Suprapubic skin (tissue), 4 donors: ENCODE measurements around the gene UXS1. TPM values are rescaled to one million over a fixed set of nuclear protein-coding genes. Genes with fewer than 3 reads are reported as not detected.
"Not testable (repeated sequence)": the region's sequence is repeated elsewhere in the genome, so short reads cannot be mapped to it uniquely, and the experiment has no call there.

Experiments
- DNase-seq, 2 donors: peaks; one replicate each; pipeline ENCODE4 v3.0.0-alpha.2; 2019; ENCODE audit warnings: low spot score in 2 of 2
- H3K27ac ChIP-seq: fragments of 200-600 bp; sonication (generic); one replicate; pipeline ENCODE4 v1.5.1; 2019
- H3K27me3 ChIP-seq: fragments of 200-600 bp; sonication (generic); one replicate; pipeline ENCODE4 v1.5.1; 2019
- H3K36me3 ChIP-seq: fragments of 200-600 bp; sonication (generic); one replicate; pipeline ENCODE4 v1.5.1; 2019
- H3K4me1 ChIP-seq: fragments of 200-600 bp; sonication (generic); one replicate; pipeline ENCODE4 v1.5.1; 2019
- H3K4me3 ChIP-seq: fragments of 200-600 bp; sonication (generic); one replicate; pipeline ENCODE4 v1.5.1; 2019; ENCODE audit warnings: mild to moderate bottlenecking
- H3K9me3 ChIP-seq: fragments of 200-600 bp; sonication (generic); one replicate; pipeline ENCODE4 v1.5.1; 2019
- EP300 ChIP-seq: sonication (generic); formaldehyde crosslinking; IDR thresholded peaks from one replicate; pipeline ENCODE4 v1.6.1; 2017; ENCODE audit warnings: antibody characterized with exemption
- POLR2A ChIP-seq, 2 donors: fragments of 450-650 bp; IDR thresholded peaks; one replicate each; pipeline ENCODE4 v1.6.1; 2017; ENCODE audit warnings: antibody characterized with exemption in 2 of 2, mild to moderate bottlenecking in 2 of 2, moderate library complexity in 2 of 2
- POLR2AphosphoS5 ChIP-seq, 3 donors: sonication (generic); formaldehyde crosslinking; IDR thresholded peaks; one replicate each; pipeline ENCODE4 v1.6.1; 2017; ENCODE audit warnings: antibody characterized with exemption in 3 of 3
- WGBS: methylation state at CpG from one replicate; pipeline ENCODE4 v1.1.5; 2018; 5-methylcytosine and 5-hydroxymethylcytosine counted together
- total RNA-seq, 4 donors: library from RNA; depleted of rRNA; stranded (reverse); fragments of >200 nt; gene quantifications; one replicate each; pipeline ENCODE4 v1.1.0, GENCODE V29; 2016
- TF ChIP-seq, protein P1 (sequence below), 2 donors: fragments of 200-600 bp in 1 of 2; fragments of 450-650 bp in 1 of 2; sonication (generic) in 1 of 2; IDR thresholded peaks; one replicate each; pipeline ENCODE4 v1.5.1; 2016 to 2019; ENCODE audit warnings: antibody characterized with exemption in 2 of 2, mild to moderate bottlenecking in 1 of 2, moderate library complexity in 1 of 2

UXS1 gene
- total RNA-seq, 4 donors from 2014 or later, result 24.6 to 73.3 (median 58.7) TPM

DNA sequence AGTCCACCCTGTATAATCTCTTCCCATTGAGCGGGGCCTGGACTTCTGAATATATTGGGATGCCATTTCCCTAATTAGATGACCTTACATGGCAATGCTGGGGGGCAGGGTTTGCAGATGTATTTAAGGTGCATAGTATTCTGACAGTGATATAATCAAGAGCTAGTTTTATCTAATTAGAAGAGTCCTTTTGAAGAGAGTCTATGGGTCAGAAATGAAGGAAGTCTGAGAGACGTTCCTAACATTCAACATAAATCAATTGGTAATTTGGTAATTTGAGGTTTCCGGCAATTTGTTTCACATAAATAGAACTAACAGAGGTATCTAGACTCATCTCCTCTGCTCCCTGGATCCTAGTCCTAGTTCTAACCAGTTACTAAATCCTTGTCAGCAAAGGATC lies 25.7 kb upstream of the UXS1 start:
- no peak overlapping the region for H3K4me3 ChIP-seq
- H3K27ac ChIP-seq, result no peak overlapping the region
- DNase-seq, result no peak
- no peaks in the 10 kb centered on the region for H3K27me3 ChIP-seq
- no peaks in the 10 kb centered on the region for H3K4me1 ChIP-seq
- no peak for TF ChIP-seq POLR2A (IDR thresholded peaks at IDR 0.05)
- TF ChIP-seq, protein P1, sequence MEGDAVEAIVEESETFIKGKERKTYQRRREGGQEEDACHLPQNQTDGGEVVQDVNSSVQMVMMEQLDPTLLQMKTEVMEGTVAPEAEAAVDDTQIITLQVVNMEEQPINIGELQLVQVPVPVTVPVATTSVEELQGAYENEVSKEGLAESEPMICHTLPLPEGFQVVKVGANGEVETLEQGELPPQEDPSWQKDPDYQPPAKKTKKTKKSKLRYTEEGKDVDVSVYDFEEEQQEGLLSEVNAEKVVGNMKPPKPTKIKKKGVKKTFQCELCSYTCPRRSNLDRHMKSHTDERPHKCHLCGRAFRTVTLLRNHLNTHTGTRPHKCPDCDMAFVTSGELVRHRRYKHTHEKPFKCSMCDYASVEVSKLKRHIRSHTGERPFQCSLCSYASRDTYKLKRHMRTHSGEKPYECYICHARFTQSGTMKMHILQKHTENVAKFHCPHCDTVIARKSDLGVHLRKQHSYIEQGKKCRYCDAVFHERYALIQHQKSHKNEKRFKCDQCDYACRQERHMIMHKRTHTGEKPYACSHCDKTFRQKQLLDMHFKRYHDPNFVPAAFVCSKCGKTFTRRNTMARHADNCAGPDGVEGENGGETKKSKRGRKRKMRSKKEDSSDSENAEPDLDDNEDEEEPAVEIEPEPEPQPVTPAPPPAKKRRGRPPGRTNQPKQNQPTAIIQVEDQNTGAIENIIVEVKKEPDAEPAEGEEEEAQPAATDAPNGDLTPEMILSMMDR (IDR thresholded peaks at IDR 0.05), result no peak
- TF ChIP-seq EP300, result no peak
- no peak for TF ChIP-seq POLR2AphosphoS5 (IDR thresholded peaks at IDR 0.05)
- H3K9me3 ChIP-seq, result no peaks in the 10 kb centered on the region
- WGBS, result 77% methylated on average over 3 of the region's 3 CpGs
- no peaks in the 10 kb centered on the region for H3K36me3 ChIP-seq

DNA sequence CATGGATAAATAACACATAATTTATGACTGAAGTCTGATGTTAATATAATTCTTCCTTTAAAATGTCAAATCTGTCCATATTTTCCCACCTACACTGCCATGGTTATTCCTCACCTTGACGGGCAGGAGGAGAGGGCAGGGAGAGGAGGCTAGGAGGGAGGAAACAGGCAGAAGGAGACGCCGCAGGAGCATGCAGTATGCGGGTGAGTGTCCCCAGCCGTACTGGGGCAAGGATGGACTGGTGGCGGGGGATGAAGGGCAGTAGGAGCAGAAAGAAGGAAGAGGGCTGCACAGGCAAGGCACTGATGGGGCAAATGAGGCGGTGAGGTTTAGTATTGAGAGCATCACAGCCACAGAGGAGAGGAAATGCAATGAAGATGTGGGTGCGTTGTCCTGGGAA lies 25.1 kb upstream of the UXS1 start:
- H3K27ac ChIP-seq, H3K4me1 ChIP-seq, H3K36me3 ChIP-seq, H3K9me3 ChIP-seq, DNase-seq, H3K4me3 ChIP-seq, H3K27me3 ChIP-seq: not testable (repeated sequence)
- WGBS, result 86% methylated on average over 8 of the region's 8 CpGs

DNA sequence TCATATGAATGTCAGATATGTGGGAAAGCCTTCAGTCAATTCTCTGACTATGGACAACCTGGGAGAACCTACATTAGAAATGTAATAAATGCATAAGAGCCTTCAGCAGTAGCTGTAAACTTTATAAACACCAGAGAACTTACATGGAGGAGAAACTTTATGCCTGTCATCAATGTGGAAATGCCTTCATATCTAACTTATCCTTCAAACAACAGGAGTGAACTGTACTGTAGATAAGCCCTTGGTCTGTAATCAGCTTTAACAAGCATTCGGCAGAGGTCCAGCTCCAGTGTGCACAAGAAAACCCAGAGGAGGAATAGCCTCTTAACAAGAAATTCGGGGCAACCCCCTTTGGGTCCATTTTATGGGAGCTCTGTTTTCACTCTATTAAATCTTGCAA lies 14.8 kb upstream of the UXS1 start:
- no peak for DNase-seq
- H3K27ac ChIP-seq, result no peak overlapping the region
- 84% methylated on average over 2 of the region's 2 CpGs for WGBS
- no peak for TF ChIP-seq POLR2AphosphoS5 (IDR thresholded peaks at IDR 0.05)
- TF ChIP-seq, protein P1 (IDR thresholded peaks at IDR 0.05), result no peak
- no peak for TF ChIP-seq EP300
- no peak for TF ChIP-seq POLR2A (IDR thresholded peaks at IDR 0.05)
- no peaks in the 10 kb centered on the region for H3K36me3 ChIP-seq
- no peaks in the 10 kb centered on the region for H3K9me3 ChIP-seq
- H3K4me1 ChIP-seq, result no peaks in the 10 kb centered on the region
- H3K4me3 ChIP-seq, result no peak overlapping the region
- H3K27me3 ChIP-seq, result no peaks in the 10 kb centered on the region

DNA sequence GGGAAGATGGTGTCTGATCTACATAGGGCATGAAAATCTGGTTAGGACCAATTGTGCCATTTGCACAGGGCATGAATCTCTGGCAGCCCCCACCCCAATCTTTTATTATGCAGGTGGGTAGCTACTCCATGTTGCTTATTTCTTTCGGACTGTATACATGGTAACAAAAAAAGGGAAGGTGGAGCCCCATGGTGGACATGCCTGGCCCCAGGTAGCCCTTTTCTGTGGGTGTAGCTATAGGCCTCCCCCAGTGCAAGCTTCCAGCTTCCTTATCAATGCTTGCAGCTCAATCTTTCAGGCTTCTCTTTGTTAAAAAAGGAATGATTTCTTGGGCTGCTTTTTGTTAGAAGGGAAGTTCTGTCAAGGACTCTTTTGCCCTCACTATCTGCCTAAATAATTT lies 14.3 kb upstream of the UXS1 start:
- TF ChIP-seq, protein P1 (IDR thresholded peaks at IDR 0.05), result no peak
- Histone ChIP-seq H3K27ac (no peak overlapping the region), H3K4me1 (no peaks in the 10 kb centered on the region), H3K27me3 (no peaks in the 10 kb centered on the region), H3K36me3 (no peaks in the 10 kb centered on the region), H3K9me3 (no peaks in the 10 kb centered on the region), H3K4me3 (no peak overlapping the region)
- DNase-seq, result no peak
- WGBS, result 89% methylated on average over 1 of the region's 1 CpG

DNA sequence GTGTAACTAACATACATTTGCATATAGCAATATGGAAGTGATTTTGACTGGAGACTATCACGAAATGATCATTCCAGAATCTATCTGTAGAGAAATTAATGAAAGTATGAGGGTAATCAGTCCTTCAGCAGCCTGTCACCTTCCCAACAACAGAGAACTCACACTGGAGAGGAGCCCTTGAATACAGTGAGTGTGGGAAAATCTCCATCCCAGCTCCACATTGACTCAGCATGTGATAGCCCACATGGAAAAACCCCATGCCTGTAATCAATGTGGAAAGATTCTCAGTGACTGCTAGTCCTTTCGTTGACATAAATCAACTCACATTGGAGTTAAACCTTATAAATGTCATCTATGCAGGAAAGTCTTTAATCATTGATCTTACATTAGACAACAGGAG lies 13.1 kb upstream of the UXS1 start:
- Histone ChIP-seq H3K4me3 (no peak overlapping the region), H3K9me3 (no peaks in the 10 kb centered on the region), H3K27me3 (no peaks in the 10 kb centered on the region), H3K4me1 (no peaks in the 10 kb centered on the region), H3K36me3 (no peaks in the 10 kb centered on the region), H3K27ac (no peak overlapping the region)
- DNase-seq, result no peak
- TF ChIP-seq, protein P1 (IDR thresholded peaks at IDR 0.05), result no peak
- TF ChIP-seq EP300 (no peak), POLR2A (IDR thresholded peaks at IDR 0.05) (no peak), POLR2AphosphoS5 (IDR thresholded peaks at IDR 0.05) (no peak)
- 88% methylated on average over 2 of the region's 2 CpGs for WGBS

DNA sequence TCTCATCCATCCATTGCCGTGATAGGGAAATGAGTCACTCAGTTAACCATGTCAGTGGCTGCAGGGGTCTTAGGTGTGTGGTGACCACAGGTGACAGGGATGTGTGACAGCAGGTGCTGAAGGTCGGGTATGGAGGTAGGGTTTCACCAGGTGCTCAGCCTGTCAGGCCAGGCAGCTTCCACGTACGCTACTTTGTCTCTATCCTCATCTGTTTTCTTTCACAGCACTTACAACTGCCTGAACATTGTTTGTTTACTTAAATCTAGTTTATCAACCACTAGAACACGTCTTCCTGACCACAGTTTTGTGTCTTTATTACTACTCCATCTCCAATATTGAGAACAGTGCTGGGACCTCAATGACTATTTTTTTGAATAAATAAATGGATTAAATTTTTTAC lies 11.4 kb upstream of the UXS1 start:
- DNase-seq, result no peak
- H3K27ac ChIP-seq, result no peak overlapping the region
- H3K36me3 ChIP-seq, result no peaks in the 10 kb centered on the region
- TF ChIP-seq POLR2A (IDR thresholded peaks at IDR 0.05), result no peak
- TF ChIP-seq, protein P1 (IDR thresholded peaks at IDR 0.05), result no peak
- no peak for TF ChIP-seq EP300
- no peak for TF ChIP-seq POLR2AphosphoS5 (IDR thresholded peaks at IDR 0.05)
- H3K4me3 ChIP-seq, result no peak overlapping the region
- whole genome bisulfite sequencing, result 65% methylated on average over 4 of the region's 5 CpGs
- H3K27me3 ChIP-seq, result no peaks in the 10 kb centered on the region
- H3K4me1 ChIP-seq, result no peaks in the 10 kb centered on the region
- no peaks in the 10 kb centered on the region for H3K9me3 ChIP-seq

DNA sequence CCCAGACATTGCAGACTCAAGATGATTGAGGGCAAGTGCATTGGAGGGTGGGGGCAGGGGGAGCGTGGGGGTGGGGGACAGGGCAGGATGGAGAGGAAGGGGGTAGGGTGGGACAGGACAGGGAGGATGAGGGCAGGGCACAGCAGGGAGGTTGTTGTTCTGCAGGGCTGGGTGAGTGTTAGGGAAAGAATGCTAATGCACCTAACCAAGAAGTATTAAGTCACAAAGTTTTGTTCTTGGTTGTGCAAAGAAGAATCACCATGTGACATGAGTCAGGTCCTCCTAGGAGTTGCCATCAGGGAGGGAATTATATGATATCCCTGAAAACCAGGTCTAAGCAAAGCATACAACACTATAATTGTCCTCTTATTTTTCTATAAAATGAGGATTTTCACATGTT lies 10.4 kb upstream of the UXS1 start:
- not testable (repeated sequence) for H3K36me3 ChIP-seq, DNase-seq, H3K27ac ChIP-seq, H3K27me3 ChIP-seq, H3K4me3 ChIP-seq, H3K4me1 ChIP-seq, H3K9me3 ChIP-seq
- WGBS, result 69% methylated on average over 1 of the region's 1 CpG
